Measurements from ENCODE around the gene PLG.
"Not testable (repeated sequence)": the region's sequence is repeated elsewhere in the genome, so short reads cannot be mapped to it uniquely, and the experiment has no call there.

Gene PLG

GRCh38 chr6:160782228-160782627 lies 80.2 kb downstream of the PLG start:
- no peak for DNase-seq (ENCODE audit: low read depth)
- no peak for TF ChIP-seq CTCF (IDR thresholded peaks at IDR 0.05; ENCODE audit: low read length, missing control alignments)
- H3K4me3 ChIP-seq (replicated peaks; ENCODE audit: low read depth, low read length): no peak overlapping the region

GRCh38 chr6:160783741-160784140 lies 81.7 kb downstream of the PLG start:
- TF ChIP-seq CTCF (IDR thresholded peaks at IDR 0.05; ENCODE audit: low read length, missing control alignments): no peak
- no peak for DNase-seq (ENCODE audit: low read depth)
- no peak overlapping the region for H3K4me3 ChIP-seq (replicated peaks; ENCODE audit: low read depth, low read length)

GRCh38 chr6:160788126-160788525 lies 86.1 kb downstream of the PLG start:
- not testable (repeated sequence) for DNase-seq (ENCODE audit: low read depth); H3K4me3 ChIP-seq (replicated peaks; ENCODE audit: low read depth, low read length)

GRCh38 chr6:160788806-160789205 lies 86.8 kb downstream of the PLG start:
- H3K4me3 ChIP-seq (replicated peaks; ENCODE audit: low read depth, low read length): no peak overlapping the region
- no peak for DNase-seq (ENCODE audit: low read depth)
- TF ChIP-seq CTCF (IDR thresholded peaks at IDR 0.05; ENCODE audit: low read length, missing control alignments): no peak

- no peak overlapping the region for H3K4me3 ChIP-seq (replicated peaks; ENCODE audit: low read depth, low read length)
- no peak for DNase-seq (ENCODE audit: low read depth)
- TF ChIP-seq CTCF (IDR thresholded peaks at IDR 0.05; ENCODE audit: low read length, missing control alignments): no peak
Observed at GRCh38 chr6:160789263-160790027, 87.4 kb downstream of the PLG start.

- DNase-seq (ENCODE audit: low read depth): no peak
- H3K4me3 ChIP-seq (replicated peaks; ENCODE audit: low read depth, low read length): no peak overlapping the region
- no peak for TF ChIP-seq CTCF (IDR thresholded peaks at IDR 0.05; ENCODE audit: low read length, missing control alignments)
Observed at GRCh38 chr6:160790028-160790792, 88.2 kb downstream of the PLG start.

GRCh38 chr6:160791459-160791858 lies 89.4 kb downstream of the PLG start:
- TF ChIP-seq CTCF (IDR thresholded peaks at IDR 0.05; ENCODE audit: low read length, missing control alignments): no peak
- no peak overlapping the region for H3K4me3 ChIP-seq (replicated peaks; ENCODE audit: low read depth, low read length)
- DNase-seq (ENCODE audit: low read depth): no peak

Data from fibroblast of pulmonary artery (primary cell).